DND-41 (cell line): ENCODE measurements around the gene C1QTNF5.

Source experiments
- ATAC-seq: fragments of 200-7000 bp; cut with Tn5 transposase; 3 replicates; pipeline ENCODE4 v1.9.1; 2021; ENCODE audit warnings: low read depth; ENCODE audit not compliant: insufficient read depth
- DNase-seq: peaks from one replicate; pipeline ENCODE4 v3.0.0-alpha.2; 2020
- H2AFZ ChIP-seq: 2 replicates; pipeline ENCODE4 v1.6.0; 2012; ENCODE audit warnings: low read depth, low read length
- H3K27ac ChIP-seq: 2 replicates; pipeline ENCODE4 v1.5.1; 2012; ENCODE audit warnings: low read length, inconsistent platforms
- H3K27me3 ChIP-seq: fragments of 200-600 bp; sonication (generic); 2 replicates; pipeline ENCODE4 v1.6.0; 2012; ENCODE audit warnings: low read length, mild to moderate bottlenecking, inconsistent platforms; ENCODE audit not compliant: insufficient read depth, poor library complexity
- H3K36me3 ChIP-seq: 2 replicates; pipeline ENCODE4 v1.5.1; 2012; ENCODE audit warnings: low read length, inconsistent platforms; ENCODE audit not compliant: insufficient read depth
- H3K4me1 ChIP-seq: 2 replicates; pipeline ENCODE4 v1.5.1; 2012; ENCODE audit warnings: mild to moderate bottlenecking, low read length; ENCODE audit not compliant: insufficient read depth
- H3K4me2 ChIP-seq: 2 replicates; pipeline ENCODE4 v1.6.0; 2012; ENCODE audit warnings: mild to moderate bottlenecking, moderate library complexity, low read length, inconsistent platforms; ENCODE audit not compliant: insufficient read depth
- H3K4me3 ChIP-seq, 2 experiments: fragments of 200-600 bp in 1 of 2; shearing (Covaris generic) in 1 of 2; 2 replicates each; pipeline ENCODE4 v1.5.1; 2012 to 2016; ENCODE audit warnings: inconsistent platforms in 2 of 2, low read length in 2 of 2, mild to moderate bottlenecking in 2 of 2, low read depth in 1 of 2, moderate library complexity in 1 of 2
- H3K79me2 ChIP-seq: 2 replicates; pipeline ENCODE4 v1.6.0; 2012; ENCODE audit warnings: low read length, inconsistent platforms; ENCODE audit not compliant: insufficient read depth
- H3K9ac ChIP-seq: 2 replicates; pipeline ENCODE4 v1.6.0; 2012; ENCODE audit warnings: low read depth, mild to moderate bottlenecking, inconsistent platforms, low read length, moderate library complexity
- H3K9me3 ChIP-seq: 2 replicates; pipeline ENCODE4 v1.5.1; 2012; ENCODE audit warnings: low read length, moderate library complexity, mild to moderate bottlenecking, inconsistent platforms; ENCODE audit not compliant: insufficient read depth, severe bottlenecking
- H4K20me1 ChIP-seq: 2 replicates; pipeline ENCODE4 v1.6.0; 2012; ENCODE audit warnings: low read length; ENCODE audit not compliant: insufficient read depth
- EZH2 ChIP-seq: IDR thresholded peaks from 3 replicates; pipeline ENCODE4 v1.6.1; 2012; ENCODE audit warnings: borderline replicate concordance, low read depth, mild to moderate bottlenecking, moderate library complexity, low read length, inconsistent platforms; ENCODE audit not compliant: severe bottlenecking
- TF ChIP-seq, protein P1 (sequence below): IDR thresholded peaks from 2 replicates; pipeline ENCODE4 v1.5.1; 2012; ENCODE audit warnings: borderline replicate concordance, low read length, moderate library complexity, mild to moderate bottlenecking; ENCODE audit not compliant: poor library complexity, severe bottlenecking; ENCODE audit errors: extremely low read depth

Gene C1QTNF5

DNA sequence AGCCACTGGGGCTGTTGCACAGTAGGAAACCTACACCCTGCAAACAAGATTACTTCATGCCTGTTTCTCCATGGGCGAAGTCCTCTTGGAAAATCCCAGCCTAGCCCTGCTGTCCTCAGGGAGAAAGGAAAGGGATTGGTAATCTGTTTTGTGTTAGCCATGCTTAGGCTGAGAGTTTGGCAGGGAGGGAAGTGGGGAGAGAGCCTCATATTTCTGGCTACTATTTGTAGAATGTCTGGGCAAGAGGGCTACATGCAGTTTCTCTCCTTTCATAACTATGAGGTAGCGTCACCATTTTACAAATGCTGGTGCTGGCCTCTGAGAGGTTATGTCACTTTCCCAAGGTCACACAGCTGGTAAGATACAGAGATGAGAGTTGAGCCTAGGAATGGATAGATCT is 6.6 kb upstream of the C1QTNF5 start:
- Histone ChIP-seq H2AFZ (no peak overlapping the region), H4K20me1 (0 out of 2 replicates have a peak, but pooled peaks cover 4% of the 10 kb centered on the region), H3K36me3 (no peaks in the 10 kb centered on the region), H3K4me3 (no peak overlapping the region), H3K79me2 (no peaks in the 10 kb centered on the region), H3K4me2 (no peak overlapping the region), H3K4me1 (no peaks in the 10 kb centered on the region), H3K27me3 (no peaks in the 10 kb centered on the region), H3K9me3 (no peaks in the 10 kb centered on the region), H3K27ac (no peak overlapping the region), H3K9ac (no peak overlapping the region)
- ATAC-seq: no peak
- TF ChIP-seq, protein P1, sequence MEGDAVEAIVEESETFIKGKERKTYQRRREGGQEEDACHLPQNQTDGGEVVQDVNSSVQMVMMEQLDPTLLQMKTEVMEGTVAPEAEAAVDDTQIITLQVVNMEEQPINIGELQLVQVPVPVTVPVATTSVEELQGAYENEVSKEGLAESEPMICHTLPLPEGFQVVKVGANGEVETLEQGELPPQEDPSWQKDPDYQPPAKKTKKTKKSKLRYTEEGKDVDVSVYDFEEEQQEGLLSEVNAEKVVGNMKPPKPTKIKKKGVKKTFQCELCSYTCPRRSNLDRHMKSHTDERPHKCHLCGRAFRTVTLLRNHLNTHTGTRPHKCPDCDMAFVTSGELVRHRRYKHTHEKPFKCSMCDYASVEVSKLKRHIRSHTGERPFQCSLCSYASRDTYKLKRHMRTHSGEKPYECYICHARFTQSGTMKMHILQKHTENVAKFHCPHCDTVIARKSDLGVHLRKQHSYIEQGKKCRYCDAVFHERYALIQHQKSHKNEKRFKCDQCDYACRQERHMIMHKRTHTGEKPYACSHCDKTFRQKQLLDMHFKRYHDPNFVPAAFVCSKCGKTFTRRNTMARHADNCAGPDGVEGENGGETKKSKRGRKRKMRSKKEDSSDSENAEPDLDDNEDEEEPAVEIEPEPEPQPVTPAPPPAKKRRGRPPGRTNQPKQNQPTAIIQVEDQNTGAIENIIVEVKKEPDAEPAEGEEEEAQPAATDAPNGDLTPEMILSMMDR: no peak
- no peak for TF ChIP-seq EZH2
- no peak for DNase-seq

DNA sequence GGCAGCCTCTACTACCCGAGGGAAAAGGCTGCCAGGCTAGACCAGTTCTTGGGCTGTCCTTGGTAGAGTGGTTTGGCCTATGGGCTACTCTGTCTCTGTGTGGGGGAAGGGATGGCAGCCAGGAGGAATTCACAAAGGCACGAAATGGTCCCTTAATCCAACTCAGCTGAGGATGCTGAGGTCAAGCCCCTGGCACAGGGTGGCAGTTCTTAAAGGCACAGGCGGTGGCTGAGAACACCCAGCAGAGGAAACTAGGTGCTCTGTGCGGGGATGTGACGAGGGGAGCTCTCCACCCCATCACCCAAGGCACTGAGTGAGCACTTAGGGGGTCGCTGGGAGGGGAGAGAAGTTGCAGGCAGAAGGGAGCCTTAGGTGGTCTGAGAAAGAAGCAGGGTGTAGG is 5.9 kb upstream of the C1QTNF5 start, which contains the start of gene MFRP:
TSS of gene MFRP (minus strand) at position 101 of the 400 bp plus-strand sequence. CDS start 192 bp downstream, outside the sequence.
- Histone ChIP-seq H3K9ac (no peak within 1 kb of the TSS), H3K4me2 (no peak within 1 kb of the TSS), H3K79me2 (no peaks in the 10 kb centered on the region), H3K36me3 (no peaks in the 10 kb centered on the region), H4K20me1 (0 out of 2 replicates have a peak, but pooled peaks cover 4% of the 10 kb centered on the region), H3K4me1 (no peaks in the 10 kb centered on the region), H2AFZ (no peak within 1 kb of the TSS), H3K4me3 (no peak within 1 kb of the TSS), H3K27me3 (no peaks in the 10 kb centered on the region), H3K9me3 (no peaks in the 10 kb centered on the region), H3K27ac (no peak within 1 kb of the TSS)
- ATAC-seq: no peak
- no peak for DNase-seq
- TF ChIP-seq EZH2: no peak
- TF ChIP-seq, protein P1: no peak

DNA sequence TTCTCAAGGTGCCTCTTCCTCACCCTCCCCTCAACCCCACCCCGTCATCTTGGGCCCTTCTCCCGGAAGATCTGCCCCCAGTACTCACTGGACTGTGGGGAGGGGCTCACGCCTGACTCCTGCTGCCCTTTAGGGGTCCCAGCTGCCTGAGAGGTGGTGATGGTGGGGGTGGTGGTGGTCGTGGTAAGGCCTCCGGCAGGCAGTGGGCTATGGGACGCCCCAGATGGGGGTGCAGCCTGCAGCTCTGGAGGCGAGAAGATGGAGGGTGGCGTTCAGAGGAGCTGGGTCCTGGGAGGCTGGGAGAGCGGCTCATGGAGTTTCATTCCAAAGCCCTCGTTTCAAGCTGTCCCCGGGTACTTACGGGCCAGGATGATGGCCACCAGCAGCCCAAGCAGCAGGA is 5.0 kb upstream of the C1QTNF5 start:
- Histone ChIP-seq H3K4me2 (no peak overlapping the region), H2AFZ (no peak overlapping the region), H3K27me3 (no peaks in the 10 kb centered on the region), H3K9me3 (no peaks in the 10 kb centered on the region), H3K9ac (no peak overlapping the region), H3K27ac (no peak overlapping the region), H4K20me1 (0 out of 2 replicates have a peak, but pooled peaks cover 4% of the 10 kb centered on the region), H3K4me3 (no peak overlapping the region), H3K4me1 (no peaks in the 10 kb centered on the region), H3K36me3 (no peaks in the 10 kb centered on the region), H3K79me2 (no peaks in the 10 kb centered on the region)
- TF ChIP-seq EZH2: no peak
- TF ChIP-seq, protein P1: no peak
- no peak for ATAC-seq
- no peak for DNase-seq
